Calu3 (cell line): ENCODE data around the gene DFFB. TPM values are rescaled to one million over a fixed set of nuclear protein-coding genes. Genes with fewer than 3 reads are reported as not detected.
"Not testable (repeated sequence)": the region's sequence is repeated elsewhere in the genome, so short reads cannot be mapped to it uniquely, and the experiment has no call there.

Experiments
- BruUV-seq: library from RNA; stranded (reverse); fragments of 400-500 nt; replicated peaks from 2 replicates; lab custom pipeline; 2021; lab: Mats Ljungman, UMichigan
- CTCF ChIA-PET: fragments of 300-600 bp; sonication (Branson Sonifier 250); formaldehyde crosslinking; loops from one replicate; lab custom pipeline; 2022; ENCODE audit warnings: antibody characterized with exemption; lab: Charles Lee
- DNase-seq: peaks from one replicate; pipeline ENCODE4 v3.0.0; 2022
- H3K27ac Mint-ChIP-seq: one replicate; pipeline ENCODE4 v1.8.0; 2022; ENCODE audit warnings: mixed read lengths; ENCODE audit not compliant: unreplicated experiment
- H3K27me3 Mint-ChIP-seq: one replicate; pipeline ENCODE4 v1.8.0; 2022; ENCODE audit warnings: mixed read lengths; ENCODE audit not compliant: unreplicated experiment
- H3K36me3 Mint-ChIP-seq: one replicate; pipeline ENCODE4 v1.8.0; 2022; ENCODE audit warnings: mild to moderate bottlenecking, moderate library complexity, mixed read lengths; ENCODE audit not compliant: insufficient read depth, unreplicated experiment
- H3K4me1 Mint-ChIP-seq: one replicate; pipeline ENCODE4 v1.8.0; 2022; ENCODE audit warnings: mild to moderate bottlenecking, low read depth, mixed read lengths; ENCODE audit not compliant: unreplicated experiment
- H3K4me3 Mint-ChIP-seq: one replicate; pipeline ENCODE4 v1.8.0; 2022; ENCODE audit warnings: mild to moderate bottlenecking, low read depth, moderate library complexity, mixed read lengths; ENCODE audit not compliant: unreplicated experiment
- H3K9me3 Mint-ChIP-seq: one replicate; pipeline ENCODE4 v1.8.0; 2022; ENCODE audit warnings: low read depth, mixed read lengths; ENCODE audit not compliant: unreplicated experiment
- intact Hi-C: fragments of 100-400 bp; cut with micrococcal nuclease; formaldehyde crosslinking; loops from one replicate; pipeline ENCODE4 v1.10.0; 2022; ENCODE audit not compliant: unreplicated experiment
- total RNA-seq: library from RNA; stranded (reverse); gene quantifications from 2 replicates; pipeline ENCODE4 v1.2.3, GENCODE V29; 2022
- TF ChIP-seq, protein P1 (sequence below): fragments of 200-600 bp; IDR thresholded peaks from one replicate; pipeline ENCODE4 v1.8.0; 2022; ENCODE audit warnings: antibody characterized with exemption; ENCODE audit not compliant: unreplicated experiment

The DFFB gene
- total RNA-seq, 1 experiment from 2014 or later: 6.6 TPM

DNA sequence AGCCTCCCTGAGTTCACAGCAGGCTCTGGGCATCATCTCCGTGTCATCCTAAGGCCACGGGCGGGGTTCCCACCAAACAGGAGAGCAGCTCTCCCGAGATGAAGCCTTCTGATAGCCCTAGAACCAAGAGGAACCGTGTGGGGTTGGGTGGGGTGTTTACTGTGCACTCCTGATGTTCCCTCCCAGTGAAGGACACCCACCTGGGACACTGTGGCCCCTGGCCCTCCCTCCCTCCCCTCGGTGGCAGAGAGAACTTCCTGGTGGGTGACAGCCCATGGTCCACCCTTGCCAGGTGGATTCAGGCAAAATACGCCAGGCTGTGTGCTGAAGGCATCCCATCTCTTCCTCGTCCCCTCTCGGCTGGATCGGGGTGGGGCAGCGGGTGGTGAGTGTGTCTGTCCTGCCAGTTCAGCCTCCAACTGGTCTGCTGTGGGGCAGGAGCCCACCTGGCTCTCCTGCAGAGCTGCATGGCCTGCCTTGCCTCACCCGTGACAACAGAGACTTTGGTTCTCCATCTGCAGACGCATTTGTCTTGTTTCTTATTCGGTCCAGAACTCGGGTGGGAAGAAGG is 58.4 kb downstream of the DFFB start:
- DNase-seq: no peak
- Mint-ChIP-seq H3K4me1 (no peaks in the 10 kb centered on the region), H3K27ac (no peak overlapping the region), H3K4me3 (no peak overlapping the region), H3K9me3 (no peaks in the 10 kb centered on the region), H3K27me3 (peaks cover 10% of the 10 kb centered on the region), H3K36me3 (peaks cover 3% of the 10 kb centered on the region)
- no TSS peak for BruUV-seq
- TF ChIP-seq, protein P1, sequence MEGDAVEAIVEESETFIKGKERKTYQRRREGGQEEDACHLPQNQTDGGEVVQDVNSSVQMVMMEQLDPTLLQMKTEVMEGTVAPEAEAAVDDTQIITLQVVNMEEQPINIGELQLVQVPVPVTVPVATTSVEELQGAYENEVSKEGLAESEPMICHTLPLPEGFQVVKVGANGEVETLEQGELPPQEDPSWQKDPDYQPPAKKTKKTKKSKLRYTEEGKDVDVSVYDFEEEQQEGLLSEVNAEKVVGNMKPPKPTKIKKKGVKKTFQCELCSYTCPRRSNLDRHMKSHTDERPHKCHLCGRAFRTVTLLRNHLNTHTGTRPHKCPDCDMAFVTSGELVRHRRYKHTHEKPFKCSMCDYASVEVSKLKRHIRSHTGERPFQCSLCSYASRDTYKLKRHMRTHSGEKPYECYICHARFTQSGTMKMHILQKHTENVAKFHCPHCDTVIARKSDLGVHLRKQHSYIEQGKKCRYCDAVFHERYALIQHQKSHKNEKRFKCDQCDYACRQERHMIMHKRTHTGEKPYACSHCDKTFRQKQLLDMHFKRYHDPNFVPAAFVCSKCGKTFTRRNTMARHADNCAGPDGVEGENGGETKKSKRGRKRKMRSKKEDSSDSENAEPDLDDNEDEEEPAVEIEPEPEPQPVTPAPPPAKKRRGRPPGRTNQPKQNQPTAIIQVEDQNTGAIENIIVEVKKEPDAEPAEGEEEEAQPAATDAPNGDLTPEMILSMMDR: no peak
- intact Hi-C loops: no loop called here
- CTCF ChIA-PET: no interaction called here

DNA sequence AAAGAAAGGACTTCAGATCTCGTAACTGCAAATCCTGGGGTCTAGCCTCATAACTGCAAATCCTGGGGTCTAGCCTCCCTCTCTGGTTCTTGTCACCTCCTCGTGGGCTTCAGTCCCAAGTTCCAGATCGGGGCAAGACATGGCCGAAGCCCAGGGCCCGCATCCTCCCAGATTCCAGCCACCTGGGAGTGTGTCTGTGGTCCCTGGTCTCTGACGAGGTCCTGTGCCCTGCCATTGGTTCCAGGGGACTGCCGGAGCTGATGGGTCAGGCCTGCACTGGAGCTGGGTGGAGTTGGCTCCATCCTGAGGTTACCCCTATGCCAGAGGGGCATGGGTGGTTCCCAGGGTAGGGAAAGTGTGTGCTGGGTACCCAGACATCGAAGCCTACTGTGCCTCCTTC is 60.5 kb downstream of the DFFB start:
- Mint-ChIP-seq H3K27ac (no peak overlapping the region), H3K27me3 (peaks cover 24% of the 10 kb centered on the region), H3K9me3 (no peaks in the 10 kb centered on the region), H3K36me3 (no peaks in the 10 kb centered on the region), H3K4me1 (no peaks in the 10 kb centered on the region), H3K4me3 (no peak overlapping the region)
- TF ChIP-seq, protein P1: no peak
- no peak for DNase-seq
- intact Hi-C loops: no loop called here
- no TSS peak for BruUV-seq
- CTCF ChIA-PET: no interaction called here

DNA sequence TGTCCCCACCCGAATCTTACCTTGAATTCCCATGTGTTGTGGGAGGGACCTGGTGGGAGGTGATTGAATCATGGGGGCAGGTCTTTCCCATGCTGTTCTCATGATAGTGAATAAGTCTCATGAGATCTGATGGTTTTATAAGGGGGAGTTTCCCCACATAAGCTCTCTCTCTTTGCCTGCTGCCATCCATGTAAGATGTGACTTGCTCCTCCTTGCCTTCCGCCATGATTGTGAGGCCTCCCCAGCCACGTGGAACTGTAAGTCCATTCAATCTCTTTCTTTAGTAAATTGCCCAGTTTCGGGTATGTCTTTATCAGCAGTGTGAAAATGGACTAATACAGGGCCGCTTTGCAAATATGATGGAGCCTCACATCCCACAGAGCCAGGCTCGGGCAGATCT is 61.1 kb downstream of the DFFB start:
- H3K4me1 Mint-ChIP-seq, CTCF ChIA-PET, H3K4me3 Mint-ChIP-seq, DNase-seq, H3K36me3 Mint-ChIP-seq, H3K27ac Mint-ChIP-seq, intact Hi-C loops, BruUV-seq, H3K9me3 Mint-ChIP-seq: not testable (repeated sequence)
- H3K27me3 Mint-ChIP-seq: peaks cover 30% of the 10 kb centered on the region

DNA sequence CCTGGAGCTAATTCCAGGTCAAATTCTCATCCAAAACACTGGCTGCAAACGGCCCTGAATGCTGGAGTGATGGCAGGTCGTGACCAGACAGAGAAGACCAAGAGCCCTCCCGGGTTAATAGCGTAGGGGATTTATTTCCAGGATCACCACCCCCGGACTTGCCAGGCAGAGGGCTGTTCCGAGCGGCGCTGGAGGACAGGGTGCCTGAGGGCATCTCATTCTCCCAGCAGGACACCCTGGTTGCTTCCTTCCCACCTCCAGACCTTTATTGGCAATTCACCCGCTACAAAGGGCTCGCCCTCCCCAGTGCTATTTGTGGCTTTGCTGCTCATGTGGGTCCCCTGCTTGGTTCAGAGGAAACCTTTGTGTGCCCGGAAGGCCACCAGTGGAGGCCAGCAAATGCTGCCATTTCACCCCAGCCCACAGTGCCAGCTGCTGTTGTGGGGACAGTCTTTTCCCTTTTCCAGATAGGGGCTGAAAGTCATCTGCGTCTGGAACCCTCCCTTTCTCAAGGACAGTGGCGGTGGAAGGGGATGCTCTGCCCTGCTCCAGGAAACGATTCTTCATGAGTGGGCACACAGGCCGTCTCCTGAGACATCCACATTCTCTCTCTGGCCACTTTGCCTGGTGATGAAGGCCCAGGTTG is 61.8 kb downstream of the DFFB start:
- Mint-ChIP-seq H3K36me3 (no peaks in the 10 kb centered on the region), H3K27me3 (peaks cover 35% of the 10 kb centered on the region), H3K4me1 (no peaks in the 10 kb centered on the region), H3K27ac (no peak overlapping the region), H3K9me3 (no peaks in the 10 kb centered on the region), H3K4me3 (no peak overlapping the region)
- DNase-seq: no peak
- TF ChIP-seq, protein P1: no peak
- intact Hi-C loops: no loop called here
- CTCF ChIA-PET: no interaction called here
- no TSS peak for BruUV-seq

DNA sequence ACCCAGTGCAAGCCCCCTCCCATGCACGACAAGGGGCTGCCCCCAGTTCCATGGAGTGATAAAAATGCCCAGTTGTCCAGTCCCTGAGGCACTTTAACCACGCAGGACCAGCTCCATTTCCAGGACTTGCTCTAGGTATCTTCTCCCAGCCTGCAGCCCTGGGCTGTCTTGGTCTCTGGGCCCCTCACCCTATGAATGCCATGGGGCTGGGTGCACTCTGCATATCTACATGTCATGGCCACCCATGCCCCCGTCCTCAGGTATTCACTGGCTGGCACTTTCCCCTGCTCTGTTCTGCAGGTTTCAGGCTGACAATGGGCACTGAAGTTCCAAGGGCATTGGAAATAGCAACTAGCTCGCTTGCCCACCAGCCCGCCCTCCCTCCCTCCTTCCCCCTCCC is 62.4 kb downstream of the DFFB start:
- no peaks in the 10 kb centered on the region for H3K4me1 Mint-ChIP-seq
- TF ChIP-seq, protein P1: no peak
- no peaks in the 10 kb centered on the region for H3K36me3 Mint-ChIP-seq
- no peak overlapping the region for H3K27ac Mint-ChIP-seq
- BruUV-seq: no TSS peak
- H3K9me3 Mint-ChIP-seq: no peaks in the 10 kb centered on the region
- CTCF ChIA-PET: no interaction called here
- no peak overlapping the region for H3K4me3 Mint-ChIP-seq
- peaks cover 35% of the 10 kb centered on the region for H3K27me3 Mint-ChIP-seq
- DNase-seq: no peak
- intact Hi-C loops: no loop called here
